ENCODE measurements around the gene DRD2.
"Not testable (repeated sequence)": the region's sequence is repeated elsewhere in the genome, so short reads cannot be mapped to it uniquely, and the experiment has no call there.

The DRD2 gene

DNA sequence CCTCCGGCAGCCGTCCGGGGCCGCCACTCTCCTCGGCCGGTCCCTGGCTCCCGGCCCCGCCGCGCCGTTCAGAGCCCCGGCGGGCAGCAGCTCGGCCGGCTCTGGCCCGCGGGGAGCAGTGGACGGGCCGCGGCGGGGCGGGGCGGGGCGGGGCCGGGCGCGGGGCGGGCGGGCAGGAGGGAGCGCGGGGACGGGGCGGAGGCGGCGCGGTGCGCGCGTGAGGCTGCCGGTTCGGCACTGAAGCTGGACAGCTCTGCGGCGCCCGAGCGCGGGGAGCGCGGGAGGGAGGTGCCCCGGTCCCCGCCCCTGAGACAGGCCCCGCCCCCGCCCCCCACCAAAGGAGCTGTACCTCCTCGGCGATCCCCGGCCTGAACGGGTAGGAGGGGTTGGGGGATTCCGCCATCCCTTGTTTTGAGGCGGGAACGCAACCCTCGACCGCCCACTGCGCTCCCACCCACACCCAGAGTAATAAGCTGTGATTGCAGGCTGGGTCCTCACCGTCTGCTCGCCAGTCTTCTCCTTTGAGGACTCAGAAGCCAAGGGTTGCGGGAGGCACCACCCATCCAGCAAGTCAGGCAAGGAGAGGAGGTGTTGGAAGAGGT, at the start of gene DRD2:
Gene DRD2 (minus strand): TSS at position 239 of the 602 bp plus-strand sequence. CDS start 50,747 bp downstream, outside the sequence.
- no peak for DNase-seq

DNA sequence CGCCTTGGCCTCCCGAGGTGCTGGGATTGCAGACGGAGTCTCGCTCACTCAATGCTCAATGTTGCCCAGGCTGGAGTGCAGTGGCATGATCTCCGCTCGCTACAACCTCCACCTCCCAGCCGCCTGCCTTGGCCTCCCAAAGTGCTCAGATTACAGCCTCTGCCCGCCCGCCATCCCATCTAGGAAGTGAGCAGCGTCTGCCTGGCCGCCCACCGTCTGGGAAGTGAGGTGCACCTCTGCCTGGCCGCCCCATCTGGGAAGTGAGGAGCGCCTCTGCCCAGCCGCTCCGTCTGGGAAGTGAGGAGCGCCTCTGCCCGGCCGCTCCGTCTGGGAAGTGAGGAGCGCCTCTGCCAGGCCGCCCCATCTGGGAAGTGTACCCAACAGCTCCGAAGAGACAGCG, 48.7 kb upstream of the DRD2 start:
- DNase-seq: not testable (repeated sequence)

DNA sequence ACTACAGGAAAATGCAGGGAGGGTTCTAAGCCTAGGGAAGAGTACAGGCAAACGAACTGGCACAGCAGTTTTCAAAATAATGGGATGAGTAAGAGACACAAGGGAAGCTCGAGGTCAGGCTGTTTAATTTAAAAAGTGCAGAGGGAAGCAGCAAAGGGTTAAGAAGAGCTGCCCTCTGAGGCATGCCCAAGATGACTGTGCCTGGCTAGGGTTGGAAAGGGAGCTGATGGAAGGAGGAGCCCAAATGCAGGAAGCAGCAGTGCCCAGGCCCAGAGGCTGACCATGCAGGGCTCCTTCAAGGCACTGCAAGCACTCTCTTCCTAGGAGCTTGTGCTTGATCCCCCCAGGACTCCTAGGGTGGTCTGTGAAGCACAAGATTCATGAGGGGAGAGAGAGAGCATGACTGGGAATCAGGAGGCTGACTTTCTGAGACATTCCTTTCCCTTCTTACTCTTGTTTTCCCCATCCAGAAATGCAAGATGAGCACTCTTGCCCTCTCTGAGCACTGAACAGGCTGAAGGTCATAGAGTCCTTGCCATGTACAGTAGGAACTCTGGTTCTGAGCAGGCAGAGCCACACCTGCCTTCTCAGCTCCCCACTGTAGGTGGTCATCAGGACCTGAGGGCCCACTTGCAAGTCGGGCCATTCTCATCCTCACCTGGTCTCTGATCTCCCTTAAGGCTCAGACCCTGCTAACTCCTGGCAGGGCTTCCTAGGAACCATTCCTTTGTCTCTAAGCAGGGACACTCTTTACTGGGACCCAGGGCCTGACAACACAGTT, 46.7 kb upstream of the DRD2 start:
- no peak for DNase-seq

DNA sequence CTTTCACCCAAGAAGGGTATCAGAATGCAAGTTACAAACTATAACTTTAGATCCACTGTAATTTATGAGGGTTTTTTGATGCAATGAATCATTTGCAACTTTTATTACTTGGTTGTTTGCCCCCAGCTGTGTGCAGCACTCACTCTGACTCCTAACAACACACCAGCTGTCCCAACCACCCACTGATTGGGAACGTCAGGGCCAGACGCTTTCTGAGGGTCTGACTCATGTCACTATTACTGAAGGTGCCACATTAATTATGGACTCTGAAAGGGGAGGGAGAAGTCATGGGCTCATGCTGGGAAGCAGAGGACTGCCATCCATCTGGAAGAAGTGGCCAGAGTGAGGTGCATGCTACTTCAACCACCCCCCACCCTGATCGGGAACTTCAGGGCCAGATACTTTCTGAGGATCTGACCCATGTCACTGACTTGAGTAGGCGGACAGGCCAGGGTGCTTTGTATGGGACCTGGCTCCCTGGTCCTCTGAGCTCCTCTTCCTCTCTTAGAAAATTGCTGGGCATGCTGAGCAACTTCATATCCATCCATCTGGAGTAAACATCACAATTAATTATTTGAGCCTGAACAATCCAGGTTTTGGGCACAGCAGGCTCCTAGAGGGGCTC, 44.9 kb upstream of the DRD2 start:
- no peak for DNase-seq

DNA sequence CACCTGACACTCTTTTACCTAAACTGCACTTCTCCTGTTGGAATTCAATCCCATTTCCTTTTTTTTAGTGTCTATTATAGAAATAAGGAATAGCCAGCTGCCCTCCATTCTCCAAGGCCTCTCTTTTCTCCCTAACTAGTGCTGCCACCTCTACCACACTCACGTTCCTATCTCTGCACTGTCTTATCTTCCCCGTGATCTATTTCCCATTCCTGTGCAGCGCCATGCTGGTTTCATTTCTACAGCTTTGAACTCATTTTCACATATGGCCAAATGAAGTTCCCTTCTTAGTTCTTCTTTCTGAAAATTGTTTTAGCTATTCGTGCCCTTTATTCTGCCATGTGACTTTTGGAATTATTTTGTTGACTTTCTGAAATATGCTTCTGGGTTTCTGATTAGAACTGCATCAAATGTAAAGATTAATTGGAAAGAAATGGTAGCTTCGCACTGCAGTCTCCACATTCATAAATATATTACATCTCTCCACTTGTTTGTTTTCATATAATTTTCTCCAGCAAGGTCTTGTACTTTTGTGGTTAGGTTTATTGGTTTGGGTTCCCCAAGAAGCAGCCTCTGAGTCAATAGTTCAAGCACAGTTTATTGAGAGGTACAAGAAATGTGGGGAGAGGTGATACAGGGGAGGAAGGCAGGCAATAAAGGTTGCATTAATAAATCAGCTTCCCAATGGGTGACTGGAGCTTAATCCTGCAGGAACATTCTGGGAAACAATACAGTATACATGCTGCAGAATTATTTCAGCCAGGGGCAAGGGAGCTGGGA, 43.7 kb upstream of the DRD2 start:
- no peak for DNase-seq

DNA sequence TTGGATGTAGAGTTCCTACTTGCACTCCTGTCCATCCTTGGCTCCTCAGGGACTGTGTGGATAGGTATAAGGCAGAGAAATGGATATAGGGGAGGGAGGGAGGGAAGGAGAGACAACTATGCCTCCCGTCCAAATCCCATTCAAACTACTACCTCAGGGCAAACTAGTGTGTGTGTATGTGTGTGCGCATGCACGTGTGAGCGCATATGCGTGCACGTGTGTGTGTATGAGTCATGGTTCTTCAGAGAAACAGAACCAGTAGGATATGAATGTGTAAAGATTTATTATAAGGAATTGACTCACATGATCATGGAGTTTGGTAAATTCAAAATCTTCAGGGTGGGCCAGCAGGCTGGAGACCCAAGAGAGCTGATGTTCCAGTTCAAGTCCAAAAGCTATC, 42.2 kb upstream of the DRD2 start:
- no peak for DNase-seq

DNA sequence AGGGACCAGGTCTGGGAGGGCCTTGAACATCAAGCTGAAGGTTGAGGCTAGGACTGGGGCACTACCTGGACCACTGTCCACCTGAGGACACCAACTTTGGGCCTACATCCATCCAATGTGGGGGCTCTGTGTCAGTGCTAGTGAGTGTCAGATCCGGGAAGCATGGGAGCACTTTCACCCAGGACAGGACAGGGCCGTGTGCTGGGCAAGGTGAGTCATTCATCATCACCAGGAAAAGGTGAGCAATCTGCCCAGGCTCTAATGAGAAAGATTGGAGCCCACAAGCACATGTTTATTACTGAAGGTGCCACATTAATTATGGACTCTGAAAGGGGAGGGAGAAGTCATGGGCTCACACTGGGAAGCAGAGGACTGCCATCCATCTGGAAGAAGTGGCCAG, 39.7 kb upstream of the DRD2 start:
- no peak for DNase-seq

DNA sequence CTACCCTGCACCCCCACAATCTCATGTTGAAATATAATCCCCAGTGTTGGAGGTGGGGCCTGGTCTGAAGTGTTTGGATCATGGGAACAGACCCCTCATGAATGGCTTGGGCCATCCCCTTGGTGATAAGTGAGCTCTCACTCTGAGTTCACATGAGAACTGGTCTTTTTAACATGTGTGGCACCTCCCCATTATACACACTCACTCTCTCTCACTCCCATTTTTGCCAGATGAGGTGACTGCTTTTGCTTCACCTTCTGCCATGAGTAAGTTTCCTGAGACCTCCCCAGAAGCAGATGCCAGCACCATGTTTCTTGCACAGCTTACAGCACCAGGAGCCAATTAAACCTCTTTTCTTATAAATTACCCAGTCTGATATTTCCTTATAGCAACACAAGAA, 32.1 kb upstream of the DRD2 start:
- DNase-seq: no peak

DNA sequence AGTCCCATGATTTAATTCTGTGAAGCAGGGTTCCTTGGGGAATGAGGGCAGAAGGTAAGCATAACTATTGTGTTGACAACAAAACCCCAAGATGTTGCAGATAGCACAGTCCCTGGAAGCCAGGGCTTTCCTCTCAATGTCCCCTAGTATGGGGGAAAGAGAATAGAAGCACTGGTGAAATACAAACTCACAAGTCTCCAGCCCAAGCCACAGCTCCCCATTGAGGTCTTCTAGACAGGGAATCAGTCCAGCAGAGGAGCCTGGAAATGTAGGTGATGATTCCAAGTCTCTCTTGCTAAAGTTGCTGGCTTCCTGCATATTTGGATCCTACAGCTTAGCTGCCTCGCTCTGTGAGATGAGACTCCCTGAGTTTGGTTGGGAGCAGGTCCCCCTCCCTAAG, 31.7 kb upstream of the DRD2 start:
- DNase-seq: no peak

DNA sequence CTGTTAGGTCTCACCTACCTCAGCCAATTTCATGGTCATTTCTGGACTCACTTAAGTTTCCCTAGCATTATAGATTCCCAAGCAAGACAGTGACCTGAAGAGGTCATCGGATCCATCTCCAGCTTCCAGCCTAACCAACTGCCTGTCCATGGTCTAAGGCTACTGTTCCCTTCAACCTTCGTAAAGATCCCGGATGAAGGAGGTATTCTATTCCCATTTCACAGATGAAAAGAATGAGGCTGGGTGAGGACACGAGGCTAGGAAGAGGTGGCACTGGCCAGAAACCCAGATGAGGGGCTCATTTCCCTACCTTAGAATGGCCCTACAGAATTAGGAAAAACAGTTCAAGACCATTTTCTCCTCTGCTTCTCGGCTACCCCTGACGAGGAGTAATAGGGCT, 31.3 kb upstream of the DRD2 start:
- DNase-seq: no peak

DNA sequence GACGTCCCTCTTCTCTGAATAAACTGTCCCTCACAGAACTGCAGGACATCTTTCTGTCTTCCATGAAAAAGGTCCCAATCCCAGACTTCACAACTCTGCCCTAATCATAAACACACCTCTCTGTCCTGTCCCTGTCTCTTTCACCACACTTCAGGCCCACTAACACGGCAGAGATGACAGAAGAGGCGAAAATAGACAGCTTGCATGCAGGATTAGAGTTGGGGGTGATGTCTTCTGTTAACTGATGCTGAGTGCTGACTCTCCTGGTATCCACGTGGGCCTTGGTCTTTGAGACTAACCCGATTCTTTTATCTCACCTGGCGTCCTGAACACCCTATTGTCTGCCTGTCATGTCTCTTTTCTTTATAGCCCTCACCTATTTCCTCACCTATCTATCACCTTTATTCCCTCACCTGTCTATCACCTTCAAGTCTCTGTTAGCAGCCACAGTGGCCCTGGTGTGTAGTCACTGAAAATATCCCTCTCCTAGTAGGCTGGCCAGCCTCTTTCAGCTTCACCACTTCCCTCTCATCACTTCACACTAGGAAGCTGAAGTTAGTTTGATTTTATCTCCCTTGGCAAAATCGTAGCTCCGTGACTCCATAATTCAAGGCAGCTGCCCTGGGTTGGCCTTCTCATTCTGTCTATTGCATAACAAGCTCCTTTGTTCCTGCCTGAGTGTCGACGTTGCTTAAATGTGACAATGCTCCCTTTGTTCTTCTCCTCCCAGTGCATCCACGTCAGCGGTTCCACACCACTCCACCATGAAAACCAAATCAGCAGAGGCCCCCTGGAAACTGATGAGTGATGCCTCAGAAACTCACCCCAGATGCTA, 30.6 kb upstream of the DRD2 start:
- no peak for DNase-seq

DNA sequence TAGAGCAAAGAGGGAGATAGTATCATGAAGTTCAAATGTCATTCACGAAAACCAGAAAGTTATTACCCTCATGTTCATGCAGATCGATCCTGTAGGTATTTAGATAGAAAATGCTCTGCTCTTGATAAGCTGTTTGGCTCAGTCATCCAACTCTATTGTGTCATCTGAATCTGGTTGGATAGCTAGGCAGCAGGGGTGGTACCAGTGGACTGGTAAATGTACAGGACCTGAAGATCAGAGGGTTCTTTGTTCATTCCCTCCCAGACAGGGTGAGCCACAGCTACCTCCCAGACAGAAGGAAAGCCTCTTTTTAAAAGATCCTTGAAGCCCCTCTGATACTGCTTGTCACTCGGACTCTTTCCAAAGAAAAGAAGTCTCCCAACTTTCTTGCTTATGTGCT, 29.8 kb upstream of the DRD2 start:
- no peak for DNase-seq

DNA sequence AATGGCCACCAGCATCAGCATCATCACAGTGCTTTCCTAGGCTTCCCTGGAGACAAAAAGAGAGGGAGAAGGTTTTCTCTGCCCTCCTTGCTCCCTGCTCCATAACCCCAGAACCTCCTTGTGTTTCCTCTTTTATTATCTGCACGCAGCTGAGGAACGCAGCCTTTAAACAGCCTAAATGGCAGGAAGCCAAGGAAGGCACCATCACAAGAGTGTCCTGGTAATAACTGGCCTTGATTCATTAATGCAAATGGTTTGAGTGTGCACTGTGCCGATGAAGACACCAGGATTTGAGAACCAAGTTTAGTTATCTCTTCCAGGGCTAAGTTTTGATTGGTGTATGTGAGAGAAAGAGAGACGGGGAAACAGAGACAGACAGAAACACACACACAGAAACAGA, 29.4 kb upstream of the DRD2 start:
- no peak for DNase-seq

DNA sequence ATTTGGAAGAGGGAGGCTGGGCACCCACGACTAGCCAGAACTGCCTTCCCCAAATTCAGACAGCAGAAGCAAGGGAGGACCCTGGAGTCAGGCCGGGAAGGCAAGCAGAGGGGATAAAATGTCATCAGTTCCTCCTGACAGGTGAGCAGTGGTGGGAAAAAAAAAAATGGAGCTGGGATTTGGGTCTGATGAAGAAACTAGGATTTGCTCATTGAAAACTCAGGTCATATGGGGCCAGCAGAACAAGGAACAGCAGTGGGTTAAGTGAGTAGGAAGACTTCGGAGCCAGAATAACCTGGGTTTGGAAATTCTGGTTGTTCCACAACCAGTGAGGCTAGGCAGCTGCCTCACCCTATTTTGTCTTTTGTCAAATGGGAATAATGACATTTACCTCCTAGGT, 28.9 kb upstream of the DRD2 start:
- DNase-seq: no peak

DNA sequence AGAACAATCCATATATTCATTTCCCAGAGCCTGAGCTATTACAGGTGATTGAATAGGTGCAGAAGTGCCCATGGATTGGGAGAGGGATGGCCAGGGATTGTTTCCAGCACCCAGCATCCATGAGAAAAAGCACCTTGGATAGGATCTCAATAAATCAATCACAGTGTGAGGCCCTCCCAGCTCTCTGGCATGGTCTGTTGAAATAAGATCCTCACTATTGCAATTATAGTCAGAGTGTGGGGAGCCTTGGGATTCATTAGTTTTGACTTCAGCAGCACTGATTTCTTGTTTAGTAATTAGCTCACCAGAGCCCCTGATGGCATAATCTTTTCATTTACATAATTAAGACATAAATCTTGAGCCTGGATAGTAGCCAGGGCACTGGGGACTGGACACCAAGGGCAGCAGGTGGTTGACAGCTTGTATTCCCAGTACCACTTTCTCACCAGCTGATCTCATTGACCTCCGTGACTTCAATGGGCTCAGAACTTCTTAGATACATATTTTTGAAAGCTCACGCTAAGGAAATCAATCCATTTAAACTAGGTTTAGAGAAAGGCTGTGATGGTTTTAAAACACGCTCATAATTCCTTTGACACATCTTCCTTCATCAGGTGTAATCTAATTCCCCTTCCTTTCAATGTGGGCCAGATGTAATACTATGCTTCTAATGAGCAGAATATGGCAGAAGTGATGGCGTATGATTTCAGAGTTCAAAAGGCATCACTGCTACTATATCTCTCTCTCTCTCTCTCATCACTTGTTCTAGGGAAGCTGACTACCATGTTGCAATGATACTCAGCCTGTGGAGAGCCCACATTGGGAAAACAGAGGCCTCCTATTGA, 22.1 kb upstream of the DRD2 start:
- DNase-seq: no peak

DNA sequence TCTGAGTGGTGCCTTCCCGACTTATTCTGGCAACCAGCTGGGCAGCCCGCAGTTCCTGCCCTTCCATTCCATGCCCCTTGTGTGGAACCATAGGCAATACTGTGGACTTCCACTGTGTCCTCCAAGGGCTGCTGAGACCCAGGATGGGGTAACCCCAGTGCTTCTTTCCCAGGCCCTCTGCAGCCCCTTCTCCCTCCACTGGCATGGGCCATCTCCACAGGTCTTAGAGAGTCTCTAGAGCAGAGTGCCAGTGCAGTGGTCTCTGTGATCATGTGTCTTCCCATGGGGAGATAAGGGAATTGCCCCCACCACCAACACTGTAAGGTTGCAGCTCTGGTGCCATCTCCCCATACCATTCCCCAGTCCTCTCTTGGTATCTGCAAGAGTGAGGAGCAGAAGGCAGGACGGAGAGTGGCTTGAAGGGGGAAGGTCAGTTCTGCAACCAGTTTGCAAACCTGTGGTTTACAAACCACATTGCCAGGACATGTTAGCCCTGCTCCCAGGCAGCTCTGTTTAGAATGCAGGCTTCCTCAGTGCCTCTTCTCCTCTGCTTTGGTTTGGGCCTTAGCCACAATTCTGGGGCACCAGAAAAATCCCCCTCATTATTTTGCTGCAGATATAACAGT, 20.9 kb upstream of the DRD2 start:
- DNase-seq: no peak

DNA sequence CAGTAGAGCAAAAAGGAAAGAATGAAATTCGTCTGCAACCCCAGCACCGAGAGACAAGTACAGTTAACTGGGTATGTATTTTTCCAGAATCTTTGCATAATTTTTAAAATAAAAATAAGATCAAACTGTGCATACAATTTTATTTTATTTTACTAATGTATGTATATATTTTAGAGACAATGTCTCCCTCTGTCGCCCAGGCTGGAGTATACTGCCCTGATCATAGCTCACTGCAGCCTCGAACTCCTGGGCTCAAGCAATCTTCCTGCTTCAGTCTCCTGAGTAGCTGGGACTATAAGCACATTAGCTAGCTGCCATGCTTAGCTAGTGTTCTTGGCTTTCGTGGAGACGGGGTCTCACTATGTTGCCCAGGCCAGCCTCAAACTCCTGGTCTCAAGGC, 18.8 kb upstream of the DRD2 start:
- no peak for DNase-seq

DNA sequence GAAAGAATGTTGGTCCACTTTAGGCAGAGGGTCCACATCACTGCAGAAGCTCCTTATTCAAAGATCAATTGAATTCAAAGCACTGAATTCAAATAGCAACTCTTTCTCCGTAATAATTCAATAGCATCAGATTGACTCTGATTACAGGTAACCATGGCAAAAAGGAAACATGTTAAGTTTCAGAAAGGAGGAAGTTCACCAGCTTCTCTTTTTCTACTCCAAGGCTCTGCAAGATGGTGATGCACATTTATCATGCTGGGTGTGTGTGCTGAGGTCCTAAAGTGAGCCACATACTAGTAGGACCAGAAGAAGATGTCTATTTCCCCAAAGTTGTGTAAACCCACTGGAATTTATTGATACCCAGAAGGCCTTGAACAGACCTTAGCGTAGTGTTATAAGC, 18.0 kb upstream of the DRD2 start:
- DNase-seq: peak; percentile 2 to 7

DNA sequence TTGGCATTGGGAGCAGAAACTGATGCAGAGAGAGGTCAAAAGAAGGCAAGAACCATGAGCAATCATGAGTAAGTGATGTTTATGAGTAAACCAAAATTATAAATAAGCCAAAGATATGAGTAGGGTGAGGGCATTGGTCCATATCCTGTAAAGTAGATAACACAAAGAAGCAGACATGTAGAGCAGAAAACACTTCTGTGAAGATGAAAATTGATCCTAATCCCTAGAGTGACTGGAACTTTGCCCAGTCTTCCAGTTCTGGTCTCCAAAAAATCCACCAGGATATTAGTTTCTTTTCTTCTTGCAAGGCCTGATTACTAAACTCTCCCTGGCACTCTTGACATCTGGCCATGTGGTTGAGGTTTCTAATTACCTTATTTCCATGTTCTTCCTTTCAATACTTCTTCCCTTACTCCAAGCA, 13.7 kb upstream of the DRD2 start:
- DNase-seq: no peak

DNA sequence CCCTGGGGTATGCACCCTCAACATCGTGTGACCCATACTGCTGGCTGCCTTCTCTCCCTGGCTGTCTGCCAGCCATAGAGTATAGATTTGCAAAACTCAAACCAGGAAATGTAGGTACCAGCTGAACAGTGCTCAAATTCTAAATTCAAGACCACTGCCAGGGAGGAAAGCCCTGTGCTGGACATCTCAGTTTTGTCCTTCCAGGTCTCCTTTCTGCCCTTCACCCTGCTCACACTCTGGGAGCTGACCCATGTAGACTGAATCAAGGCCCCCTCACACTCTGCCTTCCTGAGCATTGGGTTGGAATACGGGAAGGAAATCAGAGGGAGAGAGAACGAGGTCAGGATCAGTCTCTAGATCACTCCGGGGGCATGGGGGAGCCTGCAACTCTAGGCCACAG, 12.4 kb upstream of the DRD2 start:
- DNase-seq: no peak

DNA sequence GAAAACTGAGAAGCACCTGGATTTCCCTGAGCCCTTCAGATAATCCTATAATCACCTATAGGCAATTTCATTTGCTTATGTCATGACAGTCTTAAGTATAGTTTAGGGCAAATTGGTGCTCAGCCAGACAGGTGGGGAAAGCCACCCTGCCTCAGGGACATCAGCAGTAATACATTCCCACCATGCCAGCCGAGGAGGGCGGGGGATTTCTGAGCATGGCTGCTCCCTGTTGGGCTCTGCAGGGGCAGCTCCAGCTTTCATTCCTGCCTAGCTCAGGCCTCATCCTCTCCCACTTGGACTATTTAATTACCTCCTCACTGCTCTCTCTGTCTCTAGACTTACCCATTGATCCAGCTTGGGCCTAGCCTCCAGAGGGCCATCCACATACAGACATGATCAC, 9.0 kb upstream of the DRD2 start:
- DNase-seq: no peak
